Measurements from ENCODE around the gene GNAZ.

DNA sequence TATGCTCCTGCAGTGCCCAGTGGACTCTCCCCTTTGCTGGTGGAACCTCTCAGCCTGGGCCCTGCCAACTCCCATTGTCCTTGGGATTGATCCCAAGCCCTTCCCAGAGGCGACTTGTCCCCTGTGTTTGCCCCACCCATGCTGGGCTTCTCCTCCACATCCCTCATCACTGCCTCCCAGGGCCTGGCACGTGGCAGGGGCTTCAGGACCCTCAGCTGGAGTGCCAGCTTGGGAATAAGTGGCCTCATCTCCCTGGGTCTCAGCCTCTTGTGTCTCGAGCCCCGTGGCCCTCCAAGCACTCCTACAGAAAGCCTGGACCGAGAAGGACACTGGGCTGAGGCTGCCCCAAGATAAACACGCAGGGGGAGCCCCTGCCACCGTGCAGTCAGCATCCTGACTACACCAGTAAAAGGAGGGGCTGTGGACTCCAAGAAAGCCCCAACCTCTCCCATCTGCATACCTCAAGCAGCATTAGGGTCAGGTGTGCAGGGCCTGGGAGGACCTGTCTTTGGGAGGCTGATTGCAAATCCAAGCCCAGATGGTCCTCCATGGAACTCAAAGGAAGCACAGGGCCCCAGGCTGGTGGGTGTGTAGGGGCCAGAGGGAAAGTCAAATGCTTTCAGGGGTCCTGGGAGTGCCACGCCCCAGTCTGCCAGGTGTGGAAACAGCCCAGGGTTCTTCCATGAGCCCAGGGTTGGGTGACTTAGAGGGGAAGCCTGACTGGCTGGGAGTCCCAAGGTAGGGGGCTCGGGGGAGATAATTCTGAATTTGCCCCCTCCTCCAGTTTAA lies 9.5 kb upstream of the GNAZ start:
- TF ChIP-seq BHLHE40 (IDR thresholded peaks at IDR 0.05; ENCODE audit: borderline replicate concordance) (no peak), FOXA1 (IDR thresholded peaks at IDR 0.05) (no peak), HDGF (IDR thresholded peaks at IDR 0.05; ENCODE audit: borderline replicate concordance) (no peak), SP1 (IDR thresholded peaks at IDR 0.05) (no peak), L3MBTL2 (conservative IDR thresholded peaks at IDR 0.05) (no peak), ARNT (IDR thresholded peaks at IDR 0.05) (no peak), ELF4 (IDR thresholded peaks at IDR 0.05) (no peak)
- TF ChIP-seq, protein P1, sequence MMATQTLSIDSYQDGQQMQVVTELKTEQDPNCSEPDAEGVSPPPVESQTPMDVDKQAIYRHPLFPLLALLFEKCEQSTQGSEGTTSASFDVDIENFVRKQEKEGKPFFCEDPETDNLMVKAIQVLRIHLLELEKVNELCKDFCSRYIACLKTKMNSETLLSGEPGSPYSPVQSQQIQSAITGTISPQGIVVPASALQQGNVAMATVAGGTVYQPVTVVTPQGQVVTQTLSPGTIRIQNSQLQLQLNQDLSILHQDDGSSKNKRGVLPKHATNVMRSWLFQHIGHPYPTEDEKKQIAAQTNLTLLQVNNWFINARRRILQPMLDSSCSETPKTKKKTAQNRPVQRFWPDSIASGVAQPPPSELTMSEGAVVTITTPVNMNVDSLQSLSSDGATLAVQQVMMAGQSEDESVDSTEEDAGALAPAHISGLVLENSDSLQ (IDR thresholded peaks at IDR 0.05) = no peak

Measured in HEK293T (cell line).